AG04449 (cell line): ENCODE data around the gene CAMSAP1.
"Not testable (repeated sequence)": the region's sequence is repeated elsewhere in the genome, so short reads cannot be mapped to it uniquely, and the experiment has no call there.

ENCODE experiments used
- CTCF ChIA-PET: fragments of 350-600 bp; formaldehyde crosslinking; extraction: SDS; loops from one replicate; lab custom pipeline; 2021; ENCODE audit warnings: antibody characterized with exemption; lab: Yijun Ruan, JAX
- POLR2A ChIA-PET: fragments of 400-600, 350-600 bp; formaldehyde crosslinking; extraction: SDS; loops from one replicate; lab custom pipeline; 2020; ENCODE audit warnings: antibody characterized with exemption, inconsistent platforms; lab: Yijun Ruan, JAX
- DNase-seq: peaks from one replicate; pipeline ENCODE4 v3.0.0-alpha.2; 2010; ENCODE audit warnings: low read depth, low spot score
- H3K4me3 ChIP-seq: 2 replicates; pipeline ENCODE4 v1.5.1; 2011; ENCODE audit warnings: low read depth, mild to moderate bottlenecking, control low read depth, low read length
- TF ChIP-seq, protein P1 (sequence below): IDR thresholded peaks from one replicate; pipeline ENCODE4 v1.5.1; 2011; ENCODE audit warnings: mild to moderate bottlenecking, moderate library complexity, low read length, control low read depth, inconsistent platforms; ENCODE audit not compliant: insufficient read depth; ENCODE audit errors: missing control alignments

The CAMSAP1 gene

GRCh38 chr9:135896626-135897025 lies 10.7 kb downstream of the CAMSAP1 start:
- H3K4me3 ChIP-seq, result no peak overlapping the region
- TF ChIP-seq, protein P1, sequence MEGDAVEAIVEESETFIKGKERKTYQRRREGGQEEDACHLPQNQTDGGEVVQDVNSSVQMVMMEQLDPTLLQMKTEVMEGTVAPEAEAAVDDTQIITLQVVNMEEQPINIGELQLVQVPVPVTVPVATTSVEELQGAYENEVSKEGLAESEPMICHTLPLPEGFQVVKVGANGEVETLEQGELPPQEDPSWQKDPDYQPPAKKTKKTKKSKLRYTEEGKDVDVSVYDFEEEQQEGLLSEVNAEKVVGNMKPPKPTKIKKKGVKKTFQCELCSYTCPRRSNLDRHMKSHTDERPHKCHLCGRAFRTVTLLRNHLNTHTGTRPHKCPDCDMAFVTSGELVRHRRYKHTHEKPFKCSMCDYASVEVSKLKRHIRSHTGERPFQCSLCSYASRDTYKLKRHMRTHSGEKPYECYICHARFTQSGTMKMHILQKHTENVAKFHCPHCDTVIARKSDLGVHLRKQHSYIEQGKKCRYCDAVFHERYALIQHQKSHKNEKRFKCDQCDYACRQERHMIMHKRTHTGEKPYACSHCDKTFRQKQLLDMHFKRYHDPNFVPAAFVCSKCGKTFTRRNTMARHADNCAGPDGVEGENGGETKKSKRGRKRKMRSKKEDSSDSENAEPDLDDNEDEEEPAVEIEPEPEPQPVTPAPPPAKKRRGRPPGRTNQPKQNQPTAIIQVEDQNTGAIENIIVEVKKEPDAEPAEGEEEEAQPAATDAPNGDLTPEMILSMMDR, result no peak
- DNase-seq, result no peak
- ChIA-PET CTCF (interaction anchor here (1.0 to 1.1 kb wide), 2 partner anchors 10 to 28 kb away, joined by 3 read pairs; no protein-coding TSS in a partner anchor), POLR2A (no interaction called here)

- no peak overlapping the region for H3K4me3 ChIP-seq
- CTCF ChIA-PET, result interaction anchor here (1.0 kb wide), 1 partner anchor 28 kb away, joined by 3 read pairs; no protein-coding TSS in a partner anchor
- DNase-seq, result no peak
- POLR2A ChIA-PET, result no interaction called here
- TF ChIP-seq, protein P1, result no peak
These were observed 11.1 kb downstream of the CAMSAP1 start for GRCh38 chr9:135896205-135896604.

DNA sequence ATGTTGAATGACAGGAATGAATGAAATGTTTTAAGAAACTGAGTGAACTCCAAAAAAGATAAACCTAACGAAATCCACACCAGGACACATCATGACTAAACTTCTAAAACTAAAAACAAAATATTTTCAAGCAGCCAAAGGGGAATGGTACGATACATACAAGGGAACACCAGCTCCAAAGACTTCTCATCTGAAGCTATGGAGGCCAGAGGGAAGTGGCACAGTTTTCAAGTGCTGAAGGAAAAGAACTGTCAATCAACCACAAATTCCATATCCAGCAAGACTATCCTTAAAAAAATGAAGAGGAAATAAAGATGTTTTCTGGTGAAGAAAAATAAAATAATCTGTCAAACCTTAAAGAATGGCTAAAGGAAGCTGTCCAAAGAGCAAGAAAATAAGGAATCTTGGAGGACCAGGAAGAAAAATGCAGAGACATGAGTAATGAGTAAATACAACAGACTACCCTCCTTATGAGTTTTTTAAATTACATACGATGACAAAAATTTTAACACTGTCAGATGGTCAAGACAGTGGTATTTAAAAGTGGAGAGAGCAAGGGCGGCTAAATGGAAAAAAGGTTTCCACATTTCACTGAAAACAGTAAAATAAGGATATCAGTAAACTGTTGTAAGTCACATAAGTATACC lies 12.0 kb downstream of the CAMSAP1 start:
- no peak for DNase-seq
- no peak overlapping the region for H3K4me3 ChIP-seq
- POLR2A ChIA-PET, result no interaction called here
- CTCF ChIA-PET, result interaction anchor here (0.8 kb wide), 1 partner anchor 9 kb away, joined by 3 read pairs; no protein-coding TSS in a partner anchor
- TF ChIP-seq, protein P1, result no peak

DNA sequence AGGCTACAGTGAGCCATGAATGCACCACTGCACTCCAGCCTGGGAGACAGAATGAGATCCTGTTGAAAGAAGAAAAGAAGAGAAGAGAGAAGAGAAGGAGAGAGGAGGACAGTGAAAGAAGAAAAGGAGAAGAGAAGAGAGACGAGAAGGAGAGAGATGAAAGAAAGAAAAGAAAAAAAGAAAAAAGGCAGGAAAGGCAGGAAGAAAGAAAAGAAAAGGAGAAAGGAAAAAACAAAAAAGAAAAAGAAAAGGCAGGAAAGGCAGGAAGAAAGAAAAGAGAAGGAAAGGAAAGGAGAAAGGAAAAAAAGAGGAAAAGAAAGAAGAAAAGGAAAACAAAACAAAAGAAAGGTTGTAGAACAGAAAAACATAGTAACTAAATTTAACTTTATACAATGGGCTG lies 14.2 kb downstream of the CAMSAP1 start:
- POLR2A ChIA-PET, result no interaction called here
- H3K4me3 ChIP-seq, result no peak overlapping the region
- TF ChIP-seq, protein P1, result no peak
- CTCF ChIA-PET, result no interaction called here
- DNase-seq, result no peak

- CTCF ChIA-PET, DNase-seq, POLR2A ChIA-PET, H3K4me3 ChIP-seq: not testable (repeated sequence)
These were observed 15.0 kb downstream of the CAMSAP1 start for GRCh38 chr9:135892327-135892726.

DNA sequence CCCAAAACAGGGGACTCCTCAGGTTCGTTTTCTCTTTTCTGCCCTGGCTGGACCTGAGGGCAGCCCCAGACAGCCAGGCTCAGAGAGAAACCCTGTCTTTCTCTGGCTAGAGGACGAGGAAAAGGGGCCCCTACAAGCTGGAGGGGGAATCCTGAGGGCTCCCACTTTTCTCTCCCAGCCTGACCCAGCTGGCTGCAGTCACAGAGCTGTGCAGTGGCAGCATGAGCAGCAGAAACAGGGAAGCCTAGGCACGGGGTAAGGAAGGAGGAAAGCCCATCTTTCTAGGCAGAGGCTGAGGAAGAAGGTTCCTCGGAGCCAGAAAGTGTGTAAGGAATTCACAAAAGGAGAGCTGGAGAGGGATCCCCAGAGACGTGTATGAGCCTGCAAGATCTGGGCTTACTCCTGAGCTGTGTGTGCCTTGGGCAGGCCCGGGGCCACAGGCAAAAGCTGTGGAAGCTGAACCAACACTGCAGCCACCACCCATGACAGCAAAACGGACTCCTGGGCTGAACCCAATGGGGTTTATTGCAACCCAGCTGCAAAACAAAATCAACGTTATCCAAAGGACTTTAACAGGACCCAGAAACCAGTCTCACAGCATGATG lies 16.2 kb downstream of the CAMSAP1 start:
- ChIA-PET POLR2A (no interaction called here), CTCF (interaction anchor here (1.4 kb wide), 1 partner anchor 10 kb away, joined by 3 read pairs; no protein-coding TSS in a partner anchor)
- DNase-seq, result no peak
- no peak overlapping the region for H3K4me3 ChIP-seq
- TF ChIP-seq, protein P1, result no peak
